Measurements from ENCODE around the gene SERPINA9. TPM values are rescaled to one million over a fixed set of nuclear protein-coding genes. Genes with fewer than 3 reads are reported as not detected.

SERPINA9 gene
- total RNA-seq, 1 experiment from 2014 or later, result not detected

- no TSS peak for BruUV-seq (replicated peaks)
- H3K9ac ChIP-seq (ENCODE audit: low read length), result no peak overlapping the region
- TF ChIP-seq CBX3 (IDR thresholded peaks at IDR 0.05; ENCODE audit: low read depth), result no peak
- no peak for TF ChIP-seq FOSL1 (IDR thresholded peaks at IDR 0.05; ENCODE audit: low read depth)
- TF ChIP-seq SP1 (IDR thresholded peaks at IDR 0.05; ENCODE audit: low read depth), result no peak
- no peak for TF ChIP-seq SRF (IDR thresholded peaks at IDR 0.05; ENCODE audit: low read depth)
- no peak for TF ChIP-seq SIN3A (IDR thresholded peaks at IDR 0.05; ENCODE audit: low read depth)
- TF ChIP-seq, protein P1, sequence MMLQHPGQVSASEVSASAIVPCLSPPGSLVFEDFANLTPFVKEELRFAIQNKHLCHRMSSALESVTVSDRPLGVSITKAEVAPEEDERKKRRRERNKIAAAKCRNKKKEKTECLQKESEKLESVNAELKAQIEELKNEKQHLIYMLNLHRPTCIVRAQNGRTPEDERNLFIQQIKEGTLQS (IDR thresholded peaks at IDR 0.05), result no peak
- TF ChIP-seq ELF1 (IDR thresholded peaks at IDR 0.05; ENCODE audit: borderline replicate concordance, low read depth), result no peak
- TF ChIP-seq RAD21 (IDR thresholded peaks at IDR 0.05; ENCODE audit: low read depth), result no peak
- TF ChIP-seq JUND (IDR thresholded peaks at IDR 0.05), result no peak
- TF ChIP-seq, protein P2, sequence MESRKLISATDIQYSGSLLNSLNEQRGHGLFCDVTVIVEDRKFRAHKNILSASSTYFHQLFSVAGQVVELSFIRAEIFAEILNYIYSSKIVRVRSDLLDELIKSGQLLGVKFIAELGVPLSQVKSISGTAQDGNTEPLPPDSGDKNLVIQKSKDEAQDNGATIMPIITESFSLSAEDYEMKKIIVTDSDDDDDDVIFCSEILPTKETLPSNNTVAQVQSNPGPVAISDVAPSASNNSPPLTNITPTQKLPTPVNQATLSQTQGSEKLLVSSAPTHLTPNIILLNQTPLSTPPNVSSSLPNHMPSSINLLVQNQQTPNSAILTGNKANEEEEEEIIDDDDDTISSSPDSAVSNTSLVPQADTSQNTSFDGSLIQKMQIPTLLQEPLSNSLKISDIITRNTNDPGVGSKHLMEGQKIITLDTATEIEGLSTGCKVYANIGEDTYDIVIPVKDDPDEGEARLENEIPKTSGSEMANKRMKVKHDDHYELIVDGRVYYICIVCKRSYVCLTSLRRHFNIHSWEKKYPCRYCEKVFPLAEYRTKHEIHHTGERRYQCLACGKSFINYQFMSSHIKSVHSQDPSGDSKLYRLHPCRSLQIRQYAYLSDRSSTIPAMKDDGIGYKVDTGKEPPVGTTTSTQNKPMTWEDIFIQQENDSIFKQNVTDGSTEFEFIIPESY (IDR thresholded peaks at IDR 0.05; ENCODE audit: extremely low read depth, insufficient replicate concordance, low read length), result no peak
- no peaks in the 10 kb centered on the region for H4K20me1 ChIP-seq (ENCODE audit: insufficient read depth)
- H3K27ac ChIP-seq (ENCODE audit: low read depth, low read length), result no peak overlapping the region
- H3K9me3 ChIP-seq (ENCODE audit: control insufficient read depth in 1 of 2, insufficient read depth in 1 of 2, low read depth in 1 of 2, low read length in 2 of 2), result no peaks in the 10 kb centered on the region
- intact Hi-C loops (cut with micrococcal nuclease), result no loop called here
- no peak for ATAC-seq
- H3K9me2 ChIP-seq (ENCODE audit: insufficient read depth), result no peaks in the 10 kb centered on the region
- RAD21 ChIA-PET (ENCODE audit: low non-redundant PET in 1 of 2, low total read pairs in 2 of 2, uncharacterized antibody in 2 of 2, unreplicated experiment in 2 of 2), result no interaction called here
- H3K79me2 ChIP-seq (ENCODE audit: insufficient read depth, low read length), result no peaks in the 10 kb centered on the region
- no peak for DNase-seq (ENCODE audit: low read depth, low spot score)
- peaks cover 0 to 13% of the 10 kb centered on the region in 2 experiments; a peak in 2 of 4 replicates for H3K4me1 ChIP-seq (ENCODE audit: control insufficient read depth in 1 of 2, insufficient read depth in 2 of 2, low read length in 2 of 2)
- H3K27me3 ChIP-seq (ENCODE audit: insufficient read depth, low read length), result no peaks in the 10 kb centered on the region
- H2AFZ ChIP-seq (ENCODE audit: low read depth, low read length, poor library complexity, severe bottlenecking), result no peak overlapping the region
- POLR2A ChIA-PET, result no interaction called here
- CTCF ChIA-PET, result no interaction called here
- no peak overlapping the region for H3K4me3 ChIP-seq (replicated peaks in 1 of 2; ENCODE audit: low read depth in 1 of 2, low read length in 2 of 2)
- no peak overlapping the region for H3K4me2 ChIP-seq (ENCODE audit: low read length)
- H3K36me3 ChIP-seq (ENCODE audit: control insufficient read depth in 1 of 2, insufficient read depth in 2 of 2, low read length in 2 of 2), result no peaks in the 10 kb centered on the region
Observed at GRCh38 chr14:94483729-94484275, 7.8 kb upstream of the SERPINA9 start.
